Gastroesophageal sphincter (tissue), 4 donors: ENCODE measurements around the gene GAMT. TPM values are rescaled to one million over a fixed set of nuclear protein-coding genes. Genes with fewer than 3 reads are reported as not detected.

Experiments
- ATAC-seq: fragments of 150-250 bp; one replicate; pipeline ENCODE4 v1.9.1; 2016; ENCODE audit warnings: mild to moderate bottlenecking, moderate library complexity
- H3K27ac ChIP-seq, 4 donors: fragments of 200-600 bp; sonication (generic) in 3 of 4; 1 replicate in 3 of 4; 2 replicates in 1 of 4; pipeline ENCODE4 v1.5.1; 2016 to 2019
- H3K27me3 ChIP-seq: fragments of 200-600 bp; sonication (generic); one replicate; pipeline ENCODE4 v1.5.1; 2019
- H3K36me3 ChIP-seq, 2 donors: fragments of 200-600 bp; sonication (generic); one replicate each; pipeline ENCODE4 v1.5.1; 2019; ENCODE audit warnings: control low read depth in 1 of 2
- H3K4me1 ChIP-seq, 3 donors: fragments of 200-600 bp; sonication (generic); 1 replicate in 2 of 3; 2 replicates in 1 of 3; pipeline ENCODE4 v1.5.1; 2016 to 2019; ENCODE audit warnings: control low read depth in 2 of 3
- H3K4me3 ChIP-seq, 2 donors: fragments of 200-600 bp; sonication (generic); one replicate each; pipeline ENCODE4 v1.5.1; 2019; ENCODE audit warnings: mild to moderate bottlenecking in 1 of 2, moderate library complexity in 1 of 2
- H3K9me3 ChIP-seq, 3 donors: fragments of 200-600 bp; sonication (generic); one replicate each; pipeline ENCODE4 v1.5.1; 2017 to 2019; ENCODE audit warnings: control low read depth in 2 of 3
- CTCF ChIP-seq, 4 experiments: fragments of 200-600 bp in 2 of 4; fragments of 450-650 bp in 2 of 4; sonication (generic) in 1 of 4; IDR thresholded peaks; one replicate each; pipeline ENCODE4 v1.5.1; 2017 to 2019; ENCODE audit warnings: antibody characterized with exemption in 4 of 4, mild to moderate bottlenecking in 2 of 4, moderate library complexity in 2 of 4
- EP300 ChIP-seq: sonication (generic); formaldehyde crosslinking; IDR thresholded peaks from one replicate; pipeline ENCODE4 v1.6.1; 2017; ENCODE audit warnings: antibody characterized with exemption, mild to moderate bottlenecking
- POLR2A ChIP-seq, 2 donors: fragments of 450-650 bp; IDR thresholded peaks; one replicate each; pipeline ENCODE4 v1.6.1; 2017; ENCODE audit warnings: antibody characterized with exemption in 2 of 2, mild to moderate bottlenecking in 2 of 2, moderate library complexity in 1 of 2
- POLR2AphosphoS5 ChIP-seq: sonication (generic); formaldehyde crosslinking; IDR thresholded peaks from one replicate; pipeline ENCODE4 v1.6.1; 2017; ENCODE audit warnings: antibody characterized with exemption
- WGBS, 2 donors: methylation state at CpG; one replicate each; pipeline ENCODE4 v1.1.5; 2018; ENCODE audit warnings: low coverage in 1 of 2; 5-methylcytosine and 5-hydroxymethylcytosine counted together
- total RNA-seq, 4 donors: library from RNA; depleted of rRNA; stranded (reverse); fragments of >200 nt; gene quantifications; one replicate each; pipeline ENCODE4 v1.1.0, GENCODE V29; 2016

Gene GAMT
- total RNA-seq, result 10 to 100 TPM; 10.4 to 14.7 (median 10.9) TPM

- H3K4me1 ChIP-seq, result peaks cover 3 to 43% (median 13%) of the 10 kb centered on the region in 3 donors
- peaks cover 0 to 4% of the 10 kb centered on the region in 2 donors for H3K36me3 ChIP-seq
- no peaks in the 10 kb centered on the region for H3K9me3 ChIP-seq
- H3K27me3 ChIP-seq, result no peaks in the 10 kb centered on the region
- ATAC-seq, result peak; percentile 52
- H3K4me3 ChIP-seq, result peak within 1 kb of the TSS; percentile 42 to 64
- peak within 1 kb of the TSS in 1 of 4 donors; percentile 55 for H3K27ac ChIP-seq
- TF ChIP-seq CTCF (IDR thresholded peaks at IDR 0.05), result peak in 3 of 4 experiments; percentile 37 to 74 (median 56)
- TF ChIP-seq EP300, result no peak
- WGBS, 2 donors, result 8% methylated on average over 2 of the region's 87 CpGs; no CpG with 5 or more reads in 1 of the 2 donors
Measured at GRCh38 chr19:1401138-1401888, at the start of gene GAMT. GAMT (minus strand) TSS chr19:1401542; CDS start chr19:1401476, 66 bp downstream.

- Histone ChIP-seq H3K36me3 (no peaks in the 10 kb centered on the region), H3K27me3 (peaks cover 100% of the 10 kb centered on the region), H3K4me1 (peaks cover 0 to 64% (median 29%) of the 10 kb centered on the region in 3 donors), H3K27ac (no peak within 1 kb of the TSS), H3K9me3 (no peaks in the 10 kb centered on the region), H3K4me3 (no peak within 1 kb of the TSS)
- WGBS, 2 donors, result 0 to 22% methylated on average over 3 to 10 of the region's 74 CpGs
- TF ChIP-seq CTCF (IDR thresholded peaks at IDR 0.05) (no peak), POLR2A (IDR thresholded peaks at IDR 0.05) (no peak), POLR2AphosphoS5 (no peak), EP300 (no peak)
- ATAC-seq, result no peak
Measured at GRCh38 chr19:1449467-1450442, 48.4 kb upstream of the GAMT start, which contains the start of gene APC2. APC2 (plus strand) TSS chr19:1450121; CDS start chr19:1453002, 2,881 bp downstream.

GRCh38 chr19:1447944-1448343, 46.6 kb upstream of the GAMT start:
- peaks cover 0 to 52% (median 23%) of the 10 kb centered on the region in 3 donors for H3K4me1 ChIP-seq

GRCh38 chr19:1447504-1447903, 46.2 kb upstream of the GAMT start:
- H3K27me3 ChIP-seq, result peaks cover 77% of the 10 kb centered on the region
- WGBS, 2 donors, result 0 to 50% methylated on average over 1 to 2 of the region's 4 CpGs
- H3K36me3 ChIP-seq, result peaks cover 0 to 9% of the 10 kb centered on the region in 2 donors
- ATAC-seq, result no peak
- TF ChIP-seq POLR2AphosphoS5 (no peak), CTCF (IDR thresholded peaks at IDR 0.05) (no peak), EP300 (no peak), POLR2A (IDR thresholded peaks at IDR 0.05) (no peak)
- H3K27ac ChIP-seq, result no peak overlapping the region
- no peaks in the 10 kb centered on the region for H3K9me3 ChIP-seq
- no peak overlapping the region for H3K4me3 ChIP-seq
- H3K4me1 ChIP-seq, result peaks cover 0 to 48% (median 23%) of the 10 kb centered on the region in 3 donors

More at GRCh38 chr19:1447944-1448343, 46.6 kb upstream of the GAMT start:
- Histone ChIP-seq H3K27ac (no peak overlapping the region), H3K36me3 (peaks cover 0 to 4% of the 10 kb centered on the region in 2 donors), H3K9me3 (no peaks in the 10 kb centered on the region), H3K4me3 (no peak overlapping the region), H3K27me3 (peaks cover 82% of the 10 kb centered on the region)
- 60% methylated on average over 1 of the region's 9 CpGs; no CpG with 5 or more reads in 1 of the 2 donors for WGBS, 2 donors
- TF ChIP-seq POLR2AphosphoS5 (no peak), POLR2A (IDR thresholded peaks at IDR 0.05) (no peak), EP300 (no peak), CTCF (IDR thresholded peaks at IDR 0.05) (no peak)
- no peak for ATAC-seq
